Measurements from ENCODE around the gene GIGYF2.

The GIGYF2 gene

DNA sequence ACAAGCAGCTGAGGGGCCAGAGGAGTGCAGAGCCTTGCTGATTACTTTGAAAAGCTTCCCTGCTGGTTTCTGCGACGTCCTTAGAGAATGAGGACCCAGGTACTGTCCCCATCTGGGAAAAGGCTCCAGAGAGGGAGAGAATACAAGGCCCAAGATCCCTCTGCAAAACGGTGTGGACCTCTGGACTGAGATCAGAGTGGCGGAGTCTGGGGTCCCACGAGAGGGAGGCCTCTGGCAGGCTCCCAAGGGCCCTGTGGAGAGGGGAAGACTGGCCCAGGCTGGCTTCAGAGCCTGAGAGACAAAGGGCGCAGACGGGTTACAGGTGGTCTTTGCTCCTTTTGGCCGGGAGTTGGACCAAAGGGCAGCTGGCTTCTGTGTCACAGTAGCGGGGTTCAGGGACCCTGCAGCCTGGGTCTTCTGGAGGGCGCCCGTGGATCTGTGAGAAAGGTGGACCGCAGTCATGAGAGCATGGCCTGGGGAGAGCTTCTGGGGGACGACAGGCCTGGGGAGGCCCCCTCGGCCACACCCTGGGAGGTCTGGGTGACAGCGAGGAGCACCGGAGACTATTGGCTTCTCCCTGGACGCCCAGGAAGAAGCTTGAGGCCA is 173.7 kb downstream of the GIGYF2 start:
- no peak for DNase-seq

GRCh38 chr2:232871418-232871834 is 174.3 kb downstream of the GIGYF2 start:
- DNase-seq: no peak

GRCh38 chr2:232871835-232872736 is 175.0 kb downstream of the GIGYF2 start:
- no peak for DNase-seq

GRCh38 chr2:232872826-232873225 is 175.7 kb downstream of the GIGYF2 start:
- DNase-seq: no peak

- no peak for DNase-seq
These were observed 176.3 kb downstream of the GIGYF2 start for GRCh38 chr2:232873292-232873908.

DNA sequence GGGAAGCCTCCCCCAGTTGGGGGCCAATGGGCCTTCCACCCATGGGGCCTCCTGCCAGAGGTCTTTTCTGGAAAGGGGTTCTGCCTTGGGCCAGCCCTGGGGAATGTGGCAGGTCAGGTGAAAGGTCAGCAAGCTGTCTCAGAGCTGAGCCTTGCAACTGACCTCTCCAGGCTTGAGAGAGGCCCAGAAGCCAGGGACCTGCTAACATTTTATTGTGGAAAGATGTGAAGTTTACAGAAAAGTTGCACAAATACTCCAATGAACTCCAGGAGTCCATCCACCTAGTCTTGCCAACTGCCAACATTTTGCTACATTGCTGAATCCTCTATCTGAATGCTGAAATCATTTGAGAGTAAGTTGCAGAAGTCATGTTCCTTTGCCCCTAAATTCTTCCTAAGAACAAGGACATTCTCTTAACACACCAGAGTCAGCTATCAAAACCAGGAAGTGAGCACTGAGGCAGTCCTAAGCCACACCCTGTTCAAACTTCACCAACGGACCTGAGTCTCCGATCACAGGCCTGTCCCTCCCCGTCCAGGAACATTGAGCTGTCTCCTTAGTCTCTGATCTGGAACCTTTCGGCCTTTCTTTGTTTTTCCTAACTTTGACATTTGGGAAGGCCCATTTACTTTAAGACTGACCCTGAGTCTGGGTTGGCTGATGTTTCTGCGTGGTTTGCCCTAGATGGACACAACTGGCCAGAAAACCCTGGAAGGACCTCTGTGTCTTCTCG is 176.9 kb downstream of the GIGYF2 start:
- DNase-seq: no peak

DNA sequence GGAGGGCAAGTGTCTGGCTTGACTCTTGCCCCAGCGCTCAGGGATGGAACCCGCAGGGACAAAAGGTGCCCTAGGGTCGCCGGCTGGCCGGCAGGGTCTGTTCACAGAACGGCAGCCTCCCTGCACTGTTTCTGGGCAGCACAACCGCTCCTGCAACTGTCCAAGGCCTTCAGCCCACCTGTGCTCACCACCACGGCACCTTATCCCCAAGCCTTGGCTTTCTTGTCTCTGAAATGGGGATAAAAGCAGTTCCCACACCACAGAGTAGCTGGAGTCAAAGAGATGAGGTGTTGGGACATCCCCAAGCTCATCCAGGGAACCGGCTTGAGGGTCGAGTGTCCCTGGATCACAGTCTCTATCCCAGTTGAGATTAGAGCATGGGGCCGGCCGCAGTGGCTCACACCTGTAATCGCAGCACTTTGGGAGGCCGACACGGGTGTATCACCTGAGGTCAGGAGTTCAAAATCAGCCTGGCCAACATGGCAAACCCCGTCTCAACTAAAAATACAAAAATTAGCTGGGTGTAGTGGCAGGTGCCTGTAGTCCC is 177.6 kb downstream of the GIGYF2 start:
- no peak for DNase-seq

DNA sequence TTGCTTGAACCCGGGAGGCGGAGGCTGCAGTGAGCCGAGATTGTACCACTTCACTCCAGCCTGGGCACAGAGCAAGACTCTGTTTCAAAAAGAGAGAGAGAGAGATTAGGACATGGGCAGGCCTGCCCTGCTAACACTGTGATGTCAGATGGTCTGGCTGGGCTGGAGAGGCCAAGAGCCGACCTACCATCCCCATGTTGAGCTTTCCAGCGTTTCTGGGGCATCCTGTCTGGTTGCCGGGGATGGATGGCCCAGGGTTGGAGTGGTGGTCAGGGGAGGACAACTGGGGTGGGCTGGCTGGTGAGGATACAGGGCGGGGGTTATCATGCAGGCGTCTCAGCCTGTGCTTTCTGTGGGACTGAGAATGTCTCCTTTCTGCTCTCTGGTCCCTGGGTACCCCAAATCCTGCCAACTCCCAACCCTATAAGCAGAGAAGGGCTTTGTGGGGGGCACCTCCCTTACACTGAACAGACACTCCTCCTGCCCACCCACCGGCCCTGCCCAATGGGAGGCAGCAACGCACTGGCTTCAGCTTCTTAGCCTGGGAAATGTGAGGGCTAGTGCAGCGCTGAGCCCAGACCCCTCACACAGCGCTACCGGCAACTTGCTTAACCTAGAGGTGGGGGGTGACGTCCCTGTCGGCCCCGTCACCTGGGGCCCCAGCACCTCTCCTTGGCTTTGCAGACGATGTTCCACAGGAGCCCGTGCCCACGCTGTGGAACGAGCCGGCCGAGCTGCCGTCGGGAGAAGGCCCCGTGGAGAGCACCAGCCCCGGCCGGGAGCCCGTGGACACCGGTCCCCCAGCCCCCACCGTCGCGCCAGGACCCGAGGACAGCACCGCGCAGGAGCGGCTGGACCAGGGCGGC is 178.4 kb downstream of the GIGYF2 start:
- no peak for DNase-seq

DNA sequence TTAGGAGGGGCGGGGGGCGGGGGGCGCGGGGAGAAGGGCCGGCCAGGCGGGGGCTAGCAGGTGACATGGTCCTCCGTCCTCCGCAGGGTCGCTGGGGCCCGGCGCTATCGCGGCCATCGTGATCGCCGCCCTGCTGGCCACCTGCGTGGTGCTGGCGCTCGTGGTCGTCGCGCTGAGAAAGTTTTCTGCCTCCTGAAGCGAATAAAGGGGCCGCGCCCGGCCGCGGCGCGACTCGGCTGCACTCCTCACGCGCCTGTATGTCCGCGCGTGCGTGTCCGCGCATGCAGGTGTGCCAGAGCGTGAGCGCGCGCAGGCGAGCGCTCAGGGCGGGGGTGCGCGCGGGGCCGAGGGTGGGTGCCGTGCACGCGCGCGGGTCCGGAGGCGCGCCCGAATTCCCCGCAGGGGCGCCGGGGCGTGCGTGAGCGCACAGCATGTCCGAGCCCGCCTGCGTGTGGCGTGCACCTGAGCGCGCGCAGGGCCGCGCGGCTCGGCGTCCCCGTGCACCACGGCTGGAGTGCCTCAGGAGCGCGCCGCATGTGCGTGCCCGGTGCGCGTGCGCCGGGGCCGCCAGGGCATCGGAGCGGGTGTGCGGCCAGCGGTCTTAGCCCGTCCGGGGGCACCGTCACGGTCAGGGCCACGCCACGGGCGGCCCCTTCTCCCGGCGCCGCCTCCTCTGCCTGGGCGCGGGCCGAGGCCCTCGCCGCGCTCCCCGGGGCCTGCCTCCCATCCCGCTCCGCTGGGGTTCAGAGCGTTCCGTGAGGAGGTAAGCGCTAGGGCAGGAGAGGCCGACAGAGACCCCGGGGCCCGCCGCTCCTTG is 179.2 kb downstream of the GIGYF2 start:
- no peak for DNase-seq

GRCh38 chr2:232876978-232877441 is 179.9 kb downstream of the GIGYF2 start:
- no peak for DNase-seq

GRCh38 chr2:232877940-232878511 is 180.9 kb downstream of the GIGYF2 start:
- no peak for DNase-seq

DNA sequence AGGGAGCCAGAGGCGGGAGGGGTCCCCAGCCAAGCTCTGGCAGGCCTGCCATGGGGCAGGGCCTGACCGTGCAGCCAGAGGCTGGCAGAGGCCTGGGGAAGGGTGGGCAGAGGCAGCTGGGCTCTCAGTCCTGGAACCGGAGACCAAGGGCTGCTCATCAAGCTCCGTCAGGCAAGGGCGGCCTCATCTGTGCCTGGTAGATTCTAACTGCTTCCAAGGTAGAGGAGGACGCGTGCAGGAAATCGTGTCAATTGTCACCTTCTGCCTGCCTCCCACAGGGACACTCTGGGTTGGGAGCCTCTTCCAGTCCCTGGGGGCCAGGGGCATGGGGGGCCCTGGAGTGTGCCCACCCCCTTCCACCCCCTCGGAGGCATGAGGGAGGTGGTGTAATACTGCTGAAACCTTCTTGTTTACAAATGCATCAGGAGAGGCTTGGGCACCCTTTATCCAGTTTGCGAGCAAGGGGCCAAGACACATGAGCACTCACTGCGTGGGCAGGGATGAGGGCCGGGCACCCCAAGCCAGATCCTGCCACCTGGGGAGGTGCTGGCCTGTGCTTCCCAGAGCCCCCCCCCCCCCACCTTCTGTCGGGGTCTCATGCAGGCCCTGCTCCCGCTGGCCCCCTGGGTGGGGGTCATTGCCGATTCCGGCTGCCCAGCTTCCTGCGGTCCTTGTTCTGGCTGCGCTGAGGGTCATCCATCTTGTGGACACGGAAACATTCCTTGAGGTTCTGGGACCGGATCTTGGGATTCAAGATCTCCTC is 181.9 kb downstream of the GIGYF2 start:
- no peak for DNase-seq

DNA sequence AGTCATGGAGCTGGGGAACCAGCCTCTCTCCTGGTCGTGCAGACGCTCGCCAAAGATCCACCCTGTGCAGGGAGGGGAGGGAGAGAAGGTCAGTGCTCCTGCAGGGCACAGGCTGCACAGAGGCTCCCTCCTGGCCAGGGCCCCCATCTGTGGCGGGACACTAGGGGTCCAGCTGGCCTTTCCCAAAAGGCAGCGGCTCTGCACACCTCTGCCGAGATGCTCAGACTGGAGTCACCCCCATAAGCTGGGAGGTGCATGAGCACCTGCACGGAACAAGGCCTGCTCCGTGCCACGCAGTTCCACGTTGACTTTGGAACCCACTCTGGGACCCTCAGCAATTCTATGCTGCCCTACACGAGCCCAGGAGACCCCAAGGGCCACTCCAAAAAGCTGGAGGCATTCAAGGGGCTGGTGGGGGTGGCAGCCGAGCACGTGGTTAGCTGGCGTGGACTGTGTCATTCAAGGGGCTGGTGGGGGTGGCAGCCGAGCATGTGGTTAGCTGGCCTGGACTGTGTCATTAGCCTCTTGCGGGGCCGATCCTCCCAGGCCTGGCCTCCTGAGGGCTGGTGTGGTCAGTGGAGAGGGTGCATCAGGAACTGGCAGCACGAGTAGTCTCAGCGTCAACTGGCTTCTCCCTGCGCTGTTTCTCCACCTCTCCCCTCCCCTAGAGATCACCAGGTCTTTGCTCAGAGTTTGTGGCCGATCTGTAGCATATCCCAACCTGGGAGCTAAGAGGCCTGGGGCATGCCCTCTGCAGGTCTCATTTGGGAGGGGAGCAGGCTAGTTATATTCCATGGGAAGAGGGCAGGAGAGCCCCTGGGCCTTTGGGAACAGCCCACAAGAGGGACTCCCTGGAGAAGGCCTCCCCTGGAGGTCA is 182.7 kb downstream of the GIGYF2 start:
- DNase-seq: no peak

DNA sequence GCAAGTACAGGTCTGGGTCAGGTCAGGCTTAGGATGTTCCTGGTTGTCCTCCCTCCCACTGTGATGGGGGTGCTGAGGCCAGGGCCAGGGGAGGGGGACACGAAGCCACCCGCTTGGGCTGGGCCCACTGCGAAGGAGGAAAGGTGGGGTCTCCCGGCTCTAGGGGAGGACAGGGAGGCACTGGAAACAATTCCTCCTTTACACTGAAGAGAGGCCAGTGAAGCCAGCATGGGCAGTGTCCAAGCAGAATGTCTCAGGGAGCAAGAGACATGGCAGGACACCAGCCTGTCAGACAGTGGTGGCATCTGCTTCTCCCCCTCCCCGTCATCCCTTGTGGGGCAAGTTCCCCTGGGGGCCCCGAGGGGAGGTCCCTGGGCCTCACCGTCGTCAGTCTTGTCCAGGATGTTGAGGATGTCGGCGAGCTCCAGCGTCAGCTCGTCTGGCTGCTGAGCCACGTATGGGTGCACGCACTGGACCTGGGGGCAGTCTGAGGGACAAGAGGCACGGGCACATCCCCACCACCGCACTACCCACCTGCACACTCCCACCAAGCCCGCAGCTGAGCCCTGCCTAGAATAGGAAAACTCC is 183.7 kb downstream of the GIGYF2 start:
- no peak for DNase-seq

- no peak for DNase-seq
These were observed 185.0 kb downstream of the GIGYF2 start for GRCh38 chr2:232882085-232882484.

GRCh38 chr2:232882505-232883115 is 185.5 kb downstream of the GIGYF2 start:
- DNase-seq: no peak

GRCh38 chr2:232883116-232883721 is 186.1 kb downstream of the GIGYF2 start:
- no peak for DNase-seq
